ENCODE data around the gene CAPN2.

GRCh38 chr1:223761411-223761810, 49.1 kb downstream of the CAPN2 start:
- TF ChIP-seq, protein P1, sequence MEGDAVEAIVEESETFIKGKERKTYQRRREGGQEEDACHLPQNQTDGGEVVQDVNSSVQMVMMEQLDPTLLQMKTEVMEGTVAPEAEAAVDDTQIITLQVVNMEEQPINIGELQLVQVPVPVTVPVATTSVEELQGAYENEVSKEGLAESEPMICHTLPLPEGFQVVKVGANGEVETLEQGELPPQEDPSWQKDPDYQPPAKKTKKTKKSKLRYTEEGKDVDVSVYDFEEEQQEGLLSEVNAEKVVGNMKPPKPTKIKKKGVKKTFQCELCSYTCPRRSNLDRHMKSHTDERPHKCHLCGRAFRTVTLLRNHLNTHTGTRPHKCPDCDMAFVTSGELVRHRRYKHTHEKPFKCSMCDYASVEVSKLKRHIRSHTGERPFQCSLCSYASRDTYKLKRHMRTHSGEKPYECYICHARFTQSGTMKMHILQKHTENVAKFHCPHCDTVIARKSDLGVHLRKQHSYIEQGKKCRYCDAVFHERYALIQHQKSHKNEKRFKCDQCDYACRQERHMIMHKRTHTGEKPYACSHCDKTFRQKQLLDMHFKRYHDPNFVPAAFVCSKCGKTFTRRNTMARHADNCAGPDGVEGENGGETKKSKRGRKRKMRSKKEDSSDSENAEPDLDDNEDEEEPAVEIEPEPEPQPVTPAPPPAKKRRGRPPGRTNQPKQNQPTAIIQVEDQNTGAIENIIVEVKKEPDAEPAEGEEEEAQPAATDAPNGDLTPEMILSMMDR (IDR thresholded peaks at IDR 0.05; ENCODE audit: insufficient read depth, low read length): no peak
- TF ChIP-seq, protein P2, sequence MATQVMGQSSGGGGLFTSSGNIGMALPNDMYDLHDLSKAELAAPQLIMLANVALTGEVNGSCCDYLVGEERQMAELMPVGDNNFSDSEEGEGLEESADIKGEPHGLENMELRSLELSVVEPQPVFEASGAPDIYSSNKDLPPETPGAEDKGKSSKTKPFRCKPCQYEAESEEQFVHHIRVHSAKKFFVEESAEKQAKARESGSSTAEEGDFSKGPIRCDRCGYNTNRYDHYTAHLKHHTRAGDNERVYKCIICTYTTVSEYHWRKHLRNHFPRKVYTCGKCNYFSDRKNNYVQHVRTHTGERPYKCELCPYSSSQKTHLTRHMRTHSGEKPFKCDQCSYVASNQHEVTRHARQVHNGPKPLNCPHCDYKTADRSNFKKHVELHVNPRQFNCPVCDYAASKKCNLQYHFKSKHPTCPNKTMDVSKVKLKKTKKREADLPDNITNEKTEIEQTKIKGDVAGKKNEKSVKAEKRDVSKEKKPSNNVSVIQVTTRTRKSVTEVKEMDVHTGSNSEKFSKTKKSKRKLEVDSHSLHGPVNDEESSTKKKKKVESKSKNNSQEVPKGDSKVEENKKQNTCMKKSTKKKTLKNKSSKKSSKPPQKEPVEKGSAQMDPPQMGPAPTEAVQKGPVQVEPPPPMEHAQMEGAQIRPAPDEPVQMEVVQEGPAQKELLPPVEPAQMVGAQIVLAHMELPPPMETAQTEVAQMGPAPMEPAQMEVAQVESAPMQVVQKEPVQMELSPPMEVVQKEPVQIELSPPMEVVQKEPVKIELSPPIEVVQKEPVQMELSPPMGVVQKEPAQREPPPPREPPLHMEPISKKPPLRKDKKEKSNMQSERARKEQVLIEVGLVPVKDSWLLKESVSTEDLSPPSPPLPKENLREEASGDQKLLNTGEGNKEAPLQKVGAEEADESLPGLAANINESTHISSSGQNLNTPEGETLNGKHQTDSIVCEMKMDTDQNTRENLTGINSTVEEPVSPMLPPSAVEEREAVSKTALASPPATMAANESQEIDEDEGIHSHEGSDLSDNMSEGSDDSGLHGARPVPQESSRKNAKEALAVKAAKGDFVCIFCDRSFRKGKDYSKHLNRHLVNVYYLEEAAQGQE (IDR thresholded peaks at IDR 0.05; ENCODE audit: insufficient replicate concordance, low read depth): no peak
